Glutamatergic neuron (in vitro differentiated cells): ENCODE data around the gene RHOA. TPM values are rescaled to one million over a fixed set of nuclear protein-coding genes. Genes with fewer than 3 reads are reported as not detected.
"Not testable (repeated sequence)": the region's sequence is repeated elsewhere in the genome, so short reads cannot be mapped to it uniquely, and the experiment has no call there.

Experiments
- DNase-seq: peaks from one replicate; pipeline ENCODE4 v3.0.0; 2022
- H3K27ac Mint-ChIP-seq: one replicate; pipeline ENCODE4 v1.8.0; 2020; ENCODE audit warnings: mild to moderate bottlenecking, mixed read lengths, inconsistent platforms; ENCODE audit not compliant: unreplicated experiment
- H3K27me3 Mint-ChIP-seq: one replicate; pipeline ENCODE4 v1.8.0; 2020; ENCODE audit warnings: mild to moderate bottlenecking, moderate library complexity, mixed read lengths, inconsistent platforms; ENCODE audit not compliant: unreplicated experiment
- H3K36me3 Mint-ChIP-seq: one replicate; pipeline ENCODE4 v1.8.0; 2020; ENCODE audit warnings: mild to moderate bottlenecking, mixed read lengths, inconsistent platforms; ENCODE audit not compliant: unreplicated experiment
- H3K4me1 Mint-ChIP-seq: one replicate; pipeline ENCODE4 v1.8.0; 2020; ENCODE audit warnings: mild to moderate bottlenecking, low read depth, mixed read lengths, inconsistent platforms; ENCODE audit not compliant: unreplicated experiment
- H3K4me3 Mint-ChIP-seq: one replicate; pipeline ENCODE4 v1.8.0; 2020; ENCODE audit warnings: mild to moderate bottlenecking, mixed read lengths, inconsistent platforms; ENCODE audit not compliant: unreplicated experiment
- H3K9me3 Mint-ChIP-seq: one replicate; pipeline ENCODE4 v1.8.0; 2020; ENCODE audit warnings: mild to moderate bottlenecking, moderate library complexity, mixed read lengths, inconsistent platforms; ENCODE audit not compliant: unreplicated experiment
- total RNA-seq: library from RNA; stranded (reverse); fragmentation: NEBNext Ultra II Directional; extraction: Animal tissue kit (Norgen Biotek cat#: 25700); gene quantifications from one replicate; pipeline ENCODE4 v1.2.1, GENCODE V29; 2021; ENCODE audit not compliant: unreplicated experiment
- TF ChIP-seq, protein P1 (sequence below): fragments of 200-600 bp; sonication (generic); IDR thresholded peaks from one replicate; pipeline ENCODE4 v1.5.0; 2021; ENCODE audit not compliant: partially characterized antibody, unreplicated experiment

Gene RHOA
- total RNA-seq, 1 donor from 2014 or later: 262 TPM

DNA sequence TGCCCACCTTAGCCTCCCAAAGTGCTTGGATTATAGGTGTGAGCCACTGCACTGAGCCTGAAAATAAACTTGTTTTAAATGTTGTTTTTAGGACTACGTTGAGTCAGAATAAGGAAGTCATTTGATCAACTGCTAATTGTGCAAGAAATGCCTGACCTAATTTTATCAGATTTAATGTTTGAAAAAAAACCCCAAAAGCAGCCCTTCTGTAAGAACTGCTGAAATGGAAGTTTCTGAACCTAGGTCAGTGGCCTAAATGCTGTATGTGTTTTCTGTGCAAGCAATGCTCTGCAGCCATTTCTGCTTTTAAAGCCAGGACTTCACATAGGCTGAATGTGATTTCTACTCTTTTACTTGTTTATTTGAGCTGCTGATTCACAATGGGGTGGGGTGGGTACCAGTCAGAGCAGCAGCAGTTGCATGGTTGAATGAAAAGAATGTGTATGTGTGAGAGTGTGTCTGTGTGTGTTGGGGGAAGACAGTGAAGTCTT lies 60.2 kb downstream of the RHOA start:
- H3K9me3 Mint-ChIP-seq: peaks cover 3% of the 10 kb centered on the region
- no peak for DNase-seq
- peaks cover 6% of the 10 kb centered on the region for H3K4me1 Mint-ChIP-seq
- no peaks in the 10 kb centered on the region for H3K36me3 Mint-ChIP-seq
- no peak overlapping the region for H3K4me3 Mint-ChIP-seq
- H3K27ac Mint-ChIP-seq: no peak overlapping the region
- TF ChIP-seq, protein P1, sequence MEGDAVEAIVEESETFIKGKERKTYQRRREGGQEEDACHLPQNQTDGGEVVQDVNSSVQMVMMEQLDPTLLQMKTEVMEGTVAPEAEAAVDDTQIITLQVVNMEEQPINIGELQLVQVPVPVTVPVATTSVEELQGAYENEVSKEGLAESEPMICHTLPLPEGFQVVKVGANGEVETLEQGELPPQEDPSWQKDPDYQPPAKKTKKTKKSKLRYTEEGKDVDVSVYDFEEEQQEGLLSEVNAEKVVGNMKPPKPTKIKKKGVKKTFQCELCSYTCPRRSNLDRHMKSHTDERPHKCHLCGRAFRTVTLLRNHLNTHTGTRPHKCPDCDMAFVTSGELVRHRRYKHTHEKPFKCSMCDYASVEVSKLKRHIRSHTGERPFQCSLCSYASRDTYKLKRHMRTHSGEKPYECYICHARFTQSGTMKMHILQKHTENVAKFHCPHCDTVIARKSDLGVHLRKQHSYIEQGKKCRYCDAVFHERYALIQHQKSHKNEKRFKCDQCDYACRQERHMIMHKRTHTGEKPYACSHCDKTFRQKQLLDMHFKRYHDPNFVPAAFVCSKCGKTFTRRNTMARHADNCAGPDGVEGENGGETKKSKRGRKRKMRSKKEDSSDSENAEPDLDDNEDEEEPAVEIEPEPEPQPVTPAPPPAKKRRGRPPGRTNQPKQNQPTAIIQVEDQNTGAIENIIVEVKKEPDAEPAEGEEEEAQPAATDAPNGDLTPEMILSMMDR: no peak
- H3K27me3 Mint-ChIP-seq: peaks cover 6% of the 10 kb centered on the region

DNA sequence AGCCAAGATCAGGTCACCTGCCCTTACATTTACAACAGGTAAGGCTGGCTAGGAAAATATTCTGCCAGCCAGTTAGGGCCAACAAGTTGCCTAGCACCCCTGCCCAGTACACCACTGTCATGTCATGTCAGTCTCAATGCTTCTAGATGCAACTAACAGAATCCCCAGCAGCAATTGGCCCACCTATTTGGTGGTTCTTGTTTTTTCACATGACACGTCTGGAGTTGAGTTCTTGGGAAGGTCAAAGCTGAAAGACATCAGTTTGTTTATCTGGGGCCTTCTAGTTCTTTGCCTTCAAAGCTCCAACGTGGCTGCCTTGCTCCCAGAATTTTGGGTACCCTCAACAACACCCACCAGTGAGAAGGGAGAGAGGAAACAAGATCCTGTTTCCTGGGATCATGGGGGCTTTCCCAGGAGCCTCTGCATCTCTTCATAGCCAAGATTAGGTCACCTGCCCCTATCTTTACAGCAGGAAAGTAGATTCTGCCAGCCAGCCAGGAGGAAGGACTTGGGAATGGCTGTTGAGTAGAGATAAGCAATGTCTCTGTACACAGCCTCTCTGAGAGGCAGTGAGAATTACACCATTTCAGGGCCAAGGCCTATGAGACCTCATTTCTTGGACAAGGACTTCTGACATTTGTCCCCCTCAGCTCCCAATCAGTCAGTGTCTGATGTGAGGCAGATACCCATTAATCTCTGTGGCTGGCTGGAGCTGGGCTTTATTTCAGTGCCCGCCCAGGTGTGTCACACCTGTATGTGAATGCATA lies 62.2 kb downstream of the RHOA start:
- no peaks in the 10 kb centered on the region for H3K36me3 Mint-ChIP-seq
- peaks cover 6% of the 10 kb centered on the region for H3K27me3 Mint-ChIP-seq
- no peak for DNase-seq
- TF ChIP-seq, protein P1: no peak
- no peaks in the 10 kb centered on the region for H3K4me1 Mint-ChIP-seq
- no peak overlapping the region for H3K27ac Mint-ChIP-seq
- H3K9me3 Mint-ChIP-seq: peaks cover 1% of the 10 kb centered on the region
- H3K4me3 Mint-ChIP-seq: no peak overlapping the region

DNA sequence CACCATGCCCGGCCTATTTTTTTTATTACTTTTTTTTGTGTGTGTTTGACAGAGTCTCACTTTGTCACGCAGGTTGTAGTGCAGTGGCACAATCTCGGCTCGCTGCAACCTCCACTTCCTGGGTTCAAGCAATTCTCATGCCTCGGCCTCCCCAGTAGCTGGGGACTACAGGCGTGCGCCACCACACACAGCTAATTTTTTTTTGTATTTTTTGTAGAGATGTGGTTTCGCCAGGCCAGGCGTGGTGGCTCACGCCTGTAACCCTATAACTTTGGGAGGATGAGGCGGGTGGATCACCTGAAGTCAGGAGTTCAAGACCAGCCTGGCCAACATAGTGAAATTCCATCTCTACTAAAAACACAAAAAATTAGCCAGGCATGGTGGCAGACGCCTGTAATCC lies 63.4 kb downstream of the RHOA start:
- H3K27me3 Mint-ChIP-seq, H3K4me1 Mint-ChIP-seq, H3K4me3 Mint-ChIP-seq, H3K9me3 Mint-ChIP-seq, DNase-seq, H3K36me3 Mint-ChIP-seq, H3K27ac Mint-ChIP-seq: not testable (repeated sequence)

DNA sequence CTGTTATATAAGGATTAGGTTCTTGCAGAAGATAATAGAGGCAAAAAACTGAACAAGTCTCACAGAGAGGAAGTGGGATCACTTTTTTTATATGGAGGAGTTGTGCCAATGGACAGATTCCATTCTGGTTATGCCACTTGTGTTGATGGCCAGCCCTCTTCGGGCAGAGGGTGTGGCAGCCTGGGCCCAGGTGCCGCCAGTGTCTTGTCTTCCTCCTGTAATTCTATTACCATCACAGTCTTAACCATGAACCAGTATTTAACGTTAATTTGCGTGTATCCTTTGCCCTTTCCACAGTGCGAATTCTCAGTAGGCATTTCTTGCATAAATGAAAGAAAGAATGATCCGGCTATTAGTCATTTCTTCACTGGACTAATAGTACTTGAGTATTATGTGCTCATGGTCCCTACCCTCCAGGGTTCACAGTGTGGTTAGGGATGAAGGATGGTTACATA lies 65.0 kb downstream of the RHOA start:
- H3K27ac Mint-ChIP-seq: no peak overlapping the region
- H3K27me3 Mint-ChIP-seq: peaks cover 2% of the 10 kb centered on the region
- H3K9me3 Mint-ChIP-seq: no peaks in the 10 kb centered on the region
- TF ChIP-seq, protein P1: no peak
- H3K4me1 Mint-ChIP-seq: no peaks in the 10 kb centered on the region
- no peaks in the 10 kb centered on the region for H3K36me3 Mint-ChIP-seq
- H3K4me3 Mint-ChIP-seq: no peak overlapping the region
- no peak for DNase-seq

DNA sequence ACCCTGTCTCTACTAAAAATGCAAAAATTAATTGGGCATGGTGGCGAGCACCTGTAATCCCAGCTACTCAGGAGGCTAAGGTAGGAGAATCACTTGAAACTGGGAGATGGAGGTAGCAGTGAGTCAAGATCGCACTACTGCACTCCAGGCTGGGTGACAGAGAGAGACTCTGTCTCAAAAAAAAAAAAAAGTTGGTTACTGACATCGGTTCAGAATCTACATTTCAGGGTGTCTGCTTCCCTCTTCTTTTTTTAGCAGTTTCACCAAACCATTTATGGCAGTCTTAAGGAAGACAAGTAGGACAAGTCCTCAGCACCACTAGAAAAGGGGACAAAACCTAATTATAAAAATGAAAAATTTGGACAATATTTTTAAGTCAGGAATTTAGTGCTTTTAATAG lies 68.6 kb downstream of the RHOA start:
- peaks cover 10% of the 10 kb centered on the region for H3K4me1 Mint-ChIP-seq
- peaks cover 2% of the 10 kb centered on the region for H3K27me3 Mint-ChIP-seq
- H3K4me3 Mint-ChIP-seq: no peak overlapping the region
- H3K36me3 Mint-ChIP-seq: no peaks in the 10 kb centered on the region
- DNase-seq: no peak
- TF ChIP-seq, protein P1: no peak
- no peak overlapping the region for H3K27ac Mint-ChIP-seq
- peaks cover 4% of the 10 kb centered on the region for H3K9me3 Mint-ChIP-seq
